ENCODE data around the gene FGF22. TPM values are rescaled to one million over a fixed set of nuclear protein-coding genes. Genes with fewer than 3 reads are reported as not detected.
"Not testable (repeated sequence)": the region's sequence is repeated elsewhere in the genome, so short reads cannot be mapped to it uniquely, and the experiment has no call there.

The FGF22 gene
- total RNA-seq, 1 donor from 2014 or later: not detected

DNA sequence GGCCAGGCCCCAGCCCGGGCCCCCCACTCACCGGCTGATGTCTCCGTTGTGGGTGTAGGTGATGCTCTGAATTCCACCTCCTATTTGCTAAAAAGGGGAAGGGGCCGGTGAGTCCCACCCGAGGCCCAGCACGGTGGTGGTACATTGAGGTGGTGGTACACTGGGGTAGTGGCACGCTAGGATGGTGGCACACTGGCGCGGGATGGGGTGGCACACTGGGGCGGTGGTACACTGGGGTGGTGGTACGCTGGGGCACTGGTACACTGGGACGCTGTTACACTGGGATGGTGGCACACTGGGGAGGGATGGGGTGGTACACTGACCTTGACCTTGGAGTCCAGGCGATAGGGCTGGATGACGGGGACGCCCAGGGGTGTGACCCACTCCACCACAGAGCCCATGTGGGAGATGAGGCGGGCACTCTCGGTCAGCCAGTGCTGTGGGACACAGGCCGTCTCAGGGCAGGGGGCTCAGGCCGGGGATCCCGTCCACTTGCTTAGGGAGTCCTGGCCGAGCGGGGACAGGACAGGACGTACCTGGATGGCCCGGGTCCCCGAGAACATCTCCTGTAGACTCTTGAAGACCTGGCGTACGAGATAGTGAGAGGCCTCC lies 20.9 kb upstream of the FGF22 start:
- Mint-ChIP-seq H3K9me3 (no peaks in the 10 kb centered on the region), H3K36me3 (peaks cover 11% of the 10 kb centered on the region), H3K4me3 (no peak overlapping the region), H3K4me1 (ENCODE audit: unreplicated experiment) (no peaks in the 10 kb centered on the region), H3K27me3 (no peaks in the 10 kb centered on the region), H3K27ac (no peak overlapping the region)
- TF ChIP-seq, protein P1, sequence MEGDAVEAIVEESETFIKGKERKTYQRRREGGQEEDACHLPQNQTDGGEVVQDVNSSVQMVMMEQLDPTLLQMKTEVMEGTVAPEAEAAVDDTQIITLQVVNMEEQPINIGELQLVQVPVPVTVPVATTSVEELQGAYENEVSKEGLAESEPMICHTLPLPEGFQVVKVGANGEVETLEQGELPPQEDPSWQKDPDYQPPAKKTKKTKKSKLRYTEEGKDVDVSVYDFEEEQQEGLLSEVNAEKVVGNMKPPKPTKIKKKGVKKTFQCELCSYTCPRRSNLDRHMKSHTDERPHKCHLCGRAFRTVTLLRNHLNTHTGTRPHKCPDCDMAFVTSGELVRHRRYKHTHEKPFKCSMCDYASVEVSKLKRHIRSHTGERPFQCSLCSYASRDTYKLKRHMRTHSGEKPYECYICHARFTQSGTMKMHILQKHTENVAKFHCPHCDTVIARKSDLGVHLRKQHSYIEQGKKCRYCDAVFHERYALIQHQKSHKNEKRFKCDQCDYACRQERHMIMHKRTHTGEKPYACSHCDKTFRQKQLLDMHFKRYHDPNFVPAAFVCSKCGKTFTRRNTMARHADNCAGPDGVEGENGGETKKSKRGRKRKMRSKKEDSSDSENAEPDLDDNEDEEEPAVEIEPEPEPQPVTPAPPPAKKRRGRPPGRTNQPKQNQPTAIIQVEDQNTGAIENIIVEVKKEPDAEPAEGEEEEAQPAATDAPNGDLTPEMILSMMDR (conservative IDR thresholded peaks at IDR 0.05): no peak
- no peak for DNase-seq (ENCODE audit: extremely low spot score, unreplicated experiment)

DNA sequence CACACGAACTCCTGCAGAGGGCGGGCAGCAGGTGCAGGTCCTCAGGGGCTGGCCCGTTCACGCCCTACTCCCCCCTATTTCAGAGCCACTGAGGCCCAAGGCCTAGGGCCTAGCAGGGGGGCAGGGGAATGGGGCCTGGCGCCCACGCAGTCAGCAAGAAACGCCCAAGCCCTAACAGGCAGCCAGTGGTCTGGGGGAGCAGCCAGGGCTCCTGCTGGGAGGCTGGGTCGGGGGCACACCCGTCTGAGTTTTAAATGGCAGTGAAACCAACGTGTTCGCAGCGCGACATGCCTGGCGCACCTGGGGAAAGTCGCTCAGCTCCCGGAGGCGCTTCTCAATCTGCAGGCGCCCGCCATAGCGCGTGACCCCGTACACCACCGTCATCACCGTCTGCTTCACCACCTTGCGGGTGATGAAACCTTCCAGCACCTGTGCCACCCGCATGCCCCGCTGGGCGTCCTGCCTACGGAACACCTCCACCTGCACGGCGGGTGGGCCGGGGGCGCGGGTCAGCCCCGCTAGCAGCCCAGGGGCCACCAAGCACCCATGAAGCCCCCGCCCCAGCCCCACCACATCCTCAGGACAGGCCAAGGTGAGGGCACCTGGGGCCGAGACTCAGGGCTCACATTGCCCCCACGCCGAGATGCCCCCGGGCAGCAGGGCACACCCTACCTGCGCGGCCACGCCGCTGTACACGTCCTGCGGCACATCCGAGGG lies 20.2 kb upstream of the FGF22 start:
- Mint-ChIP-seq H3K9me3 (no peaks in the 10 kb centered on the region), H3K36me3 (peaks cover 11% of the 10 kb centered on the region), H3K4me1 (ENCODE audit: unreplicated experiment) (no peaks in the 10 kb centered on the region), H3K4me3 (no peak overlapping the region), H3K27me3 (no peaks in the 10 kb centered on the region), H3K27ac (no peak overlapping the region)
- no peak for DNase-seq (ENCODE audit: extremely low spot score, unreplicated experiment)
- TF ChIP-seq, protein P1 (conservative IDR thresholded peaks at IDR 0.05): no peak

DNA sequence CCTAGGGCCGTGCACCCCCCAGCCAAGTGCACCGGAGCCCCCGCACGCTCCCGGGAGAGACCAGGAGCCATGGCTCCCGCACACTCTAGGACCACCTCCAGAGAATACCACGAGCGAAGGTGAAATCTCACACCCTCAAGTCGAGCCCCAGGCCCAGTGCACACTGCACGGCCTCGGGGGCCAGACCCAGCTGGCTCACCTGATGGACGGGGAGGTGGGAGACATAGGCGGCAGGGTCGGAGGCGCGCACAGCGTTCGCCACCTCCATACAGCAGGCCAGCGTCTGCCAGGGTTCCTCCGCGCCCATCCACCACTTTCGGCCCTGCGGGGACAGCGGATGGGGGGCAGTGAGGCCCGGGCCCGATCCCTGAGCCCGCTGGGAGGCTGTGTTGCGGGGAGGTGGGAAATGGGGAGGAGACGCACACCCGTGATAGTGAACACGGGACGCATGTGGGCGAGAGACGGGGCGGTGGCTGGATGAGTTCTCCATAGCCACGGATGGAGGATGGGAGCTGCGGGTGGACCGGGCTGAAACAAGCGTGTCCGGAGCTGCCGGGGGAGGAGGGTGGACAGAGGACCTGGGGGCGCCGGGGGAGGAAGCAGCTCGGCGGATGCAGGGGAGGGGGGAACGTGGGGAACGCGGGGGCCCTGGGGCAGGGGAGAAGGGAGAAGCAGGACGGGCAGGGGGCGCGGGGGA lies 19.4 kb upstream of the FGF22 start:
- Mint-ChIP-seq H3K27me3 (no peaks in the 10 kb centered on the region), H3K4me1 (ENCODE audit: unreplicated experiment) (no peaks in the 10 kb centered on the region), H3K36me3 (peaks cover 8% of the 10 kb centered on the region)

DNA sequence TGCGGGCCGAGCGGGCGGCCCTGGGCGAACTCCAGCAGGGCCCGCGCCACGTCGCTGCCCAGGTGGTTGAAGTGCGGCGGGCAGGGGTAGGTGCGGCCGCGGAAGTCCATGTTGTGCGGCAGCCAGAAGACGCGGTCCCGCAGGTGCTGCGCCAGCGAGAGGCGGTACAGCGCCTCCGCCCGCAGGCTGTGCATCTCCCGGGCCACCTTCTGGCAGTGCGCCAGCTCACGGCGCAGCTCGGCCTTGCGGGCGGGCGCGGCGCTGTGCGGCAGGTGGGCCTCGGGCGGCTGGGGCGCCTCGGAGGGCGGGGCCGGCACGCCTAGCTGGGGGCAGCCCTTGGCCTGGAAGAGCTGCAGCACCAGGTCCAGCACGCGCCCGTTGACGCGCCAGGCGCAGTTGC lies 18.5 kb upstream of the FGF22 start:
- H3K4me1 Mint-ChIP-seq (ENCODE audit: unreplicated experiment); H3K27me3 Mint-ChIP-seq; DNase-seq (ENCODE audit: extremely low spot score, unreplicated experiment); H3K9me3 Mint-ChIP-seq; H3K27ac Mint-ChIP-seq; H3K36me3 Mint-ChIP-seq; H3K4me3 Mint-ChIP-seq: not testable (repeated sequence)

More for the DNA sequence above, 19.4 kb upstream of the FGF22 start:
- H3K4me3 Mint-ChIP-seq: no peak overlapping the region
- H3K27ac Mint-ChIP-seq: no peak overlapping the region
- DNase-seq (ENCODE audit: extremely low spot score, unreplicated experiment): no peak
- no peaks in the 10 kb centered on the region for H3K9me3 Mint-ChIP-seq
- TF ChIP-seq, protein P1 (conservative IDR thresholded peaks at IDR 0.05): no peak

DNA sequence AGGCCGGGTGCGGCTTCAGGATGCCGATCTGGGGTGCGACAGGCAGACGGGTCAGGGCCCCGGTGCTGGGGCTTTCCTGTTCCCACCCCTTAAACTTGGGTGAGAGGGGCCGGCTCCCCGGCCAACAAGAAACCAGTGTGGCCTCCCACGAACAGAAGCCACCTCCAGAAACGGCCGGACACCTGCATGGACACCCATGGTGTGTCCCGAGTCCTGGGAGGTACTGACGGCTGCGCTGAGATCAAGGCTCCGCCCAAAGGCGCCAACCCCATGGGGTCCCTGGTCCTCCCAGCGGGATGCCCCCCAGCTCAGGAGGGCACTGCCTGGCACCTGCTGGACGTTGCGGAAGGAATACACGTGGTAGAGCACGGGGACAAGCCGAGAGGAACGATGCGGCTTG lies 17.9 kb upstream of the FGF22 start:
- H3K36me3 Mint-ChIP-seq: peaks cover 9% of the 10 kb centered on the region
- H3K27me3 Mint-ChIP-seq: no peaks in the 10 kb centered on the region
- no peak for DNase-seq (ENCODE audit: extremely low spot score, unreplicated experiment)
- H3K27ac Mint-ChIP-seq: no peak overlapping the region
- no peaks in the 10 kb centered on the region for H3K9me3 Mint-ChIP-seq
- H3K4me3 Mint-ChIP-seq: no peak overlapping the region
- no peaks in the 10 kb centered on the region for H3K4me1 Mint-ChIP-seq (ENCODE audit: unreplicated experiment)
- TF ChIP-seq, protein P1 (conservative IDR thresholded peaks at IDR 0.05): no peak

DNA sequence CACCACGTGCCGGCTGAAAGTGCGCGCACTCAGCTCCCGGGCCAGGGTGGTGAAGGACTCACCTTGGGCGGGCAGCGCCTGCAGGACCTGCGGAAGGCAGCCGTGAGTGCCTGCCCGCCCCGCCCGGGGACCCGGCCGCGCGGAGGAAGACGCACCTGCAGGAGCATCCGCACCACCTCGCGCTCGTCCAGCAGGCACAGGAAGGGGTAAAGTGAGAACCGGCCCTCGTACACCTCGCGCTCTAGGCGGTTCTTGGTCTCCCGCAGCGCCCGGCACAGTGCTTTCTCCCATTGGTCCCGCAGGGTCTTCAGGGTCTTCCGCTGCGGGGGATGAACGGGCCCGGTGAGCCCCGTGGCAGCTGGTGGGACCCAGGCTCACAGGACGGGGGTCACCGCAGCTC lies 17.0 kb upstream of the FGF22 start:
- no peaks in the 10 kb centered on the region for H3K27me3 Mint-ChIP-seq
- peaks cover 11% of the 10 kb centered on the region for H3K36me3 Mint-ChIP-seq
- no peak overlapping the region for H3K4me3 Mint-ChIP-seq
- no peak for DNase-seq (ENCODE audit: extremely low spot score, unreplicated experiment)
- H3K27ac Mint-ChIP-seq: no peak overlapping the region
- no peaks in the 10 kb centered on the region for H3K4me1 Mint-ChIP-seq (ENCODE audit: unreplicated experiment)
- TF ChIP-seq, protein P1 (conservative IDR thresholded peaks at IDR 0.05): no peak
- no peaks in the 10 kb centered on the region for H3K9me3 Mint-ChIP-seq
